Breast epithelium (tissue), 4 donors: ENCODE measurements around the gene CEACAM19. TPM values are rescaled to one million over a fixed set of nuclear protein-coding genes. Genes with fewer than 3 reads are reported as not detected.

Experiments used
- DNase-seq, 2 donors: peaks; one replicate each; pipeline ENCODE4 v3.0.0-alpha.2; 2019; ENCODE audit warnings: low spot score in 2 of 2
- H3K27ac ChIP-seq, 2 donors: fragments of 200-600 bp; sonication (generic) in 1 of 2; one replicate each; pipeline ENCODE4 v1.5.1; 2016 to 2019; ENCODE audit warnings: mild to moderate bottlenecking in 1 of 2
- H3K27me3 ChIP-seq, 2 donors: fragments of 200-600 bp; sonication (generic) in 1 of 2; one replicate each; pipeline versions ENCODE4 v1.5.1 to v1.6.0; 2017 to 2019; ENCODE audit warnings: control low read depth in 1 of 2, mild to moderate bottlenecking in 1 of 2
- H3K36me3 ChIP-seq: fragments of 200-600 bp; one replicate; pipeline ENCODE4 v1.5.1; 2019
- H3K4me1 ChIP-seq, 2 donors: fragments of 200-600 bp; sonication (generic); one replicate each; pipeline ENCODE4 v1.5.1; 2016 to 2019; ENCODE audit warnings: control low read depth in 1 of 2
- H3K4me3 ChIP-seq, 3 donors: fragments of 200-600 bp; sonication (generic); 1 replicate in 2 of 3; 2 replicates in 1 of 3; pipeline ENCODE4 v1.5.1; 2016 to 2019; ENCODE audit warnings: mild to moderate bottlenecking in 3 of 3, moderate library complexity in 2 of 3
- H3K9me3 ChIP-seq, 2 donors: fragments of 200-600 bp; sonication (generic) in 1 of 2; one replicate each; pipeline ENCODE4 v1.5.1; 2016 to 2019; ENCODE audit warnings: control low read depth in 1 of 2
- POLR2A ChIP-seq: fragments of 450-650 bp; IDR thresholded peaks from one replicate; pipeline ENCODE4 v1.6.1; 2016; ENCODE audit warnings: antibody characterized with exemption, mild to moderate bottlenecking, moderate library complexity
- POLR2AphosphoS5 ChIP-seq, 3 donors: sonication (generic); formaldehyde crosslinking; IDR thresholded peaks; one replicate each; pipeline ENCODE4 v1.6.1; 2017; ENCODE audit warnings: antibody characterized with exemption in 3 of 3
- intact Hi-C: fragments of 100-400 bp; cut with DNase I; formaldehyde crosslinking; loops from one replicate; pipeline ENCODE4 v1.15.1; 2023; ENCODE audit warnings: low total_unique reads
- total RNA-seq, 3 donors: library from RNA; depleted of rRNA; stranded (reverse); fragments of >200 nt; gene quantifications; one replicate each; pipeline ENCODE4 v1.1.0, GENCODE V29; 2016
- TF ChIP-seq, protein P1 (sequence below), 3 donors: fragments of 450-650 bp; IDR thresholded peaks; one replicate each; pipeline ENCODE4 v1.5.1; 2016 to 2017; ENCODE audit warnings: antibody characterized with exemption in 3 of 3, mild to moderate bottlenecking in 3 of 3, moderate library complexity in 3 of 3

CEACAM19 gene
- total RNA-seq, 3 donors from 2014 or later = 0.96 to 5.3 (median 4.9) TPM

GRCh38 chr19:44701228-44701627 is 29.9 kb downstream of the CEACAM19 start:
- Histone ChIP-seq H3K4me3 (no peak overlapping the region), H3K27me3 (no peaks in the 10 kb centered on the region), H3K36me3 (no peaks in the 10 kb centered on the region), H3K4me1 (no peaks in the 10 kb centered on the region), H3K9me3 (no peaks in the 10 kb centered on the region), H3K27ac (no peak overlapping the region)
- TF ChIP-seq POLR2A = no peak
- TF ChIP-seq, protein P1, sequence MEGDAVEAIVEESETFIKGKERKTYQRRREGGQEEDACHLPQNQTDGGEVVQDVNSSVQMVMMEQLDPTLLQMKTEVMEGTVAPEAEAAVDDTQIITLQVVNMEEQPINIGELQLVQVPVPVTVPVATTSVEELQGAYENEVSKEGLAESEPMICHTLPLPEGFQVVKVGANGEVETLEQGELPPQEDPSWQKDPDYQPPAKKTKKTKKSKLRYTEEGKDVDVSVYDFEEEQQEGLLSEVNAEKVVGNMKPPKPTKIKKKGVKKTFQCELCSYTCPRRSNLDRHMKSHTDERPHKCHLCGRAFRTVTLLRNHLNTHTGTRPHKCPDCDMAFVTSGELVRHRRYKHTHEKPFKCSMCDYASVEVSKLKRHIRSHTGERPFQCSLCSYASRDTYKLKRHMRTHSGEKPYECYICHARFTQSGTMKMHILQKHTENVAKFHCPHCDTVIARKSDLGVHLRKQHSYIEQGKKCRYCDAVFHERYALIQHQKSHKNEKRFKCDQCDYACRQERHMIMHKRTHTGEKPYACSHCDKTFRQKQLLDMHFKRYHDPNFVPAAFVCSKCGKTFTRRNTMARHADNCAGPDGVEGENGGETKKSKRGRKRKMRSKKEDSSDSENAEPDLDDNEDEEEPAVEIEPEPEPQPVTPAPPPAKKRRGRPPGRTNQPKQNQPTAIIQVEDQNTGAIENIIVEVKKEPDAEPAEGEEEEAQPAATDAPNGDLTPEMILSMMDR (IDR thresholded peaks at IDR 0.05) = no peak
- no peak for TF ChIP-seq POLR2AphosphoS5 (IDR thresholded peaks at IDR 0.05)
- intact Hi-C loops = no loop called here
- DNase-seq = no peak

- H3K27me3 ChIP-seq = no peaks in the 10 kb centered on the region
- no peaks in the 10 kb centered on the region for H3K9me3 ChIP-seq
- H3K27ac ChIP-seq = no peak overlapping the region
- no peak overlapping the region for H3K4me3 ChIP-seq
- no peak for TF ChIP-seq POLR2AphosphoS5 (IDR thresholded peaks at IDR 0.05)
- TF ChIP-seq, protein P1 (IDR thresholded peaks at IDR 0.05) = no peak
- TF ChIP-seq POLR2A = no peak
- intact Hi-C loops = no loop called here
- no peaks in the 10 kb centered on the region for H3K4me1 ChIP-seq
- no peak for DNase-seq
- H3K36me3 ChIP-seq = no peaks in the 10 kb centered on the region
Measured at GRCh38 chr19:44702551-44703176, 31.4 kb downstream of the CEACAM19 start.

DNA sequence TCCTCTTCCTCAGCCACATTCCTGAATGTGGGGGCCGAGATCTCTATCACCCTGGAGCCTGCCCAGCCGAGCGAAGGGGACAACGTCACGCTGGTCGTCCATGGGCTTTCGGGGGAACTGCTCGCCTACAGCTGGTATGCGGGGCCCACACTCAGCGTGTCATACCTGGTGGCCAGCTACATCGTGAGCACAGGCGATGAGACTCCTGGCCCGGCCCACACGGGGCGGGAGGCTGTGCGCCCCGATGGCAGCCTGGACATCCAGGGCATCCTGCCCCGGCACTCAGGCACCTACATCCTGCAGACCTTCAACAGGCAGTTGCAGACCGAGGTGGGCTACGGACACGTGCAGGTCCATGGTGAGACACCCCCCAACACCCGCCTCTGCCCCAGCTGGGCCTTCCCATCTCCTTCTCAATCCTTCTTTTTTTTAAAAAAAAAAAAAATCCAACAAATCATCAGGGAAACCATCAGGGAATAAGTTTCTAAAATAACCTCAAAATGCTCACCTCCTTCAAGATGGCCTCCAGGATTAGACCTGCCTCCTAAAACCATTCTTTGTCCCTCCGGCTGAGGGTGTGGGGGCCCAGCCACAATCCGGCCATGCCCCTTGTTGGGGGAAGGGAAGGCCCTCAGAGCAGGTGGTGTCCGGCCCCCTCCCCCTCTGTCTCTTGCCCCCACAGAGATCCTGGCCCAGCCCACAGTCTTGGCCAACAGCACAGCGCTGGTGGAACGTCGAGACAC is 32.2 kb downstream of the CEACAM19 start:
- intact Hi-C loops = no loop called here
- no peaks in the 10 kb centered on the region for H3K4me1 ChIP-seq
- no peaks in the 10 kb centered on the region for H3K36me3 ChIP-seq
- TF ChIP-seq, protein P1 (IDR thresholded peaks at IDR 0.05) = no peak
- TF ChIP-seq POLR2A (no peak), POLR2AphosphoS5 (IDR thresholded peaks at IDR 0.05) (no peak)
- no peaks in the 10 kb centered on the region for H3K27me3 ChIP-seq
- no peak overlapping the region for H3K4me3 ChIP-seq
- H3K27ac ChIP-seq = no peak overlapping the region
- no peaks in the 10 kb centered on the region for H3K9me3 ChIP-seq
- DNase-seq = no peak

DNA sequence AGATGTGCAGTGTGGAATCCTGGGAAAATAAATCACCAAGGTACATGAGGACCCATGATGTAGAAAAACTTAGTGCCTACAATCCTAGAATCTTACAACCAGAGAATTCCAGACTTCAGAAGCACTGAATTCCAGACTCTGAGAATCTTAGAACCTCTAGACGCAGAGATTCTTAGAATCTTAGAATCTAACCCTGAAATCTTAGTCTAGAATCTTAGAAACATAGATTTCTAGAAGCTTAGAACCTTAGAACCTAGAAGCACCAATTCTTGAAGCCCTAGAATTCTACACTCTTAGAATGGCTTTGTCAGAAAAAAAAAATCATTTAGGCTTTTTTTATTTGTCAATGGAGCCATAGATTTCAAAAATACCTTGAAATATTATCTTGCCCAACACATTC is 33.7 kb downstream of the CEACAM19 start:
- TF ChIP-seq POLR2AphosphoS5 (IDR thresholded peaks at IDR 0.05) (no peak), POLR2A (no peak)
- TF ChIP-seq, protein P1 (IDR thresholded peaks at IDR 0.05) = no peak
- no peak overlapping the region for H3K4me3 ChIP-seq

GRCh38 chr19:44705502-44706010 is 34.3 kb downstream of the CEACAM19 start:
- intact Hi-C loops = no loop called here

More for the DNA sequence above, 33.7 kb downstream of the CEACAM19 start:
- no peak for DNase-seq
- Histone ChIP-seq H3K9me3 (no peaks in the 10 kb centered on the region), H3K27ac (no peak overlapping the region), H3K36me3 (no peaks in the 10 kb centered on the region), H3K27me3 (no peaks in the 10 kb centered on the region), H3K4me1 (no peaks in the 10 kb centered on the region)
- intact Hi-C loops = no loop called here

More at GRCh38 chr19:44705502-44706010, 34.3 kb downstream of the CEACAM19 start:
- DNase-seq = no peak
- Histone ChIP-seq H3K27ac (no peak overlapping the region), H3K4me3 (no peak overlapping the region), H3K36me3 (no peaks in the 10 kb centered on the region), H3K27me3 (no peaks in the 10 kb centered on the region), H3K9me3 (no peaks in the 10 kb centered on the region), H3K4me1 (no peaks in the 10 kb centered on the region)
- no peak for TF ChIP-seq POLR2AphosphoS5 (IDR thresholded peaks at IDR 0.05)
- TF ChIP-seq POLR2A = no peak
- TF ChIP-seq, protein P1 (IDR thresholded peaks at IDR 0.05) = no peak
